Tongue (tissue), 3 donors: ENCODE data around the gene FES. TPM values are rescaled to one million over a fixed set of nuclear protein-coding genes. Genes with fewer than 3 reads are reported as not detected.

Source experiments
- DNase-seq: peaks from one replicate; pipeline ENCODE4 v3.0.0-alpha.2; 2015
- small RNA-seq: library from RNA; depleted of rRNA; stranded (forward); fragments of <200 nt; gene quantifications from one replicate; pipeline ENCODE3, GENCODE V24; 2014; ENCODE audit warnings: low replicate concordance
- total RNA-seq: library from RNA; depleted of rRNA; stranded (reverse); fragments of >200 nt; gene quantifications from one replicate; pipeline ENCODE4 v1.2.3, GENCODE V29; 2014

FES gene
- total RNA-seq, 1 donor from 2014 or later = 40.1 TPM

DNA sequence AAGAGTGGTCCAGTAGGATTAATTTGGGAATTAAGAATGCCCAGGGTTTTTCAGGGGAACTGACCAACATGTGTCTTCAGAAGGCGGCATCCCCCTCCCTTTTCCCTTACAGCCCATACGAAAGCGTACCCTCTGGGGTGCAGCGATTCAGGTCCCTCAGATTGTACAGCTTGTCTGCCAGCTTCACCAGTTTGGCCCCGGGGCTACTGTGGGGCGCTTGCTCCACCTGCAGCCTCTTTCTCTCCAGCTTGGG lies 47.2 kb downstream of the FES start:
- DNase-seq = no peak

DNA sequence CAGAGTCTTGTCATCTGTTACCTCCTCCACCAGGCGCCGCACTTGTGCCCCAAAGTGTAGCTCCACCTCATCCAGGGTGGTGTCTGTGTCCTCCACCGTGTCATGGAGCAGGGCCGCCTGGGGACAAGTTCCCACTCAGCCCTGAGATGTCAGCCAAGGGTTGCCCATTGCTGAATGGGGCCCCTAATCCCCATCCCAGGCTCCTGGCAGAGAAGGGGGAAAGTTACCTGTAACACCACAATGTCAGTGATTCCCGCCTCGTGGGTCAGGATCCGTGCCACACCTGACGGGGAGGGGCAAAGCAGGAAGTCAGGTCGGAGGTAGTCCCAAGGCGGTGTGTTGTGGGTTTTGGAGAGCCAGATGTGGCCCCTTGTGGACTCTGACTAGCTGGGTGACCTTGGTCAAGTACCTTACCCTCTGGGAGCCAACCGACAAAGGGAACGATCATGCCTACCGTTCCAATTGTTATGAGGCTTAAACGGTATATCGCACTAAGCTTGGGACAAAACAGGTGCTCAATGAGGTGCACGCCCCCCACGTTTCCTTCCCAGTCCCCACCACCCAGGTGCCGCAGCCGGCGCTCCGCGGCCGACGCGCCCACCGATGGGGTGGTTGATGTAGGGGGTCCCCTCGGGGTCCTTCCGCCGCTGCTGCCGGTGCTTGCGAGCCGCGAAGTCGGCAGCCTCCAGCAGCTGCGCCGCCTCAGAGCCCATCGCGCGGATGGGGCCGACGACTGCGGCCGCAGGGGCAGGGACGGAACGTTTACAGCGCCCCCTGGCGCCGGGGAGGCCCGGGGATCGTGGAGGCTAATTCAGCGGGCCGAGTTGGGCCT lies 47.7 kb downstream of the FES start, which contains the start of gene HDDC3:
TSS of gene HDDC3 (minus strand) at position 722 of the 832 bp plus-strand sequence. CDS start at position 713, 9 bp downstream.
- DNase-seq = peak; percentile 93

DNA sequence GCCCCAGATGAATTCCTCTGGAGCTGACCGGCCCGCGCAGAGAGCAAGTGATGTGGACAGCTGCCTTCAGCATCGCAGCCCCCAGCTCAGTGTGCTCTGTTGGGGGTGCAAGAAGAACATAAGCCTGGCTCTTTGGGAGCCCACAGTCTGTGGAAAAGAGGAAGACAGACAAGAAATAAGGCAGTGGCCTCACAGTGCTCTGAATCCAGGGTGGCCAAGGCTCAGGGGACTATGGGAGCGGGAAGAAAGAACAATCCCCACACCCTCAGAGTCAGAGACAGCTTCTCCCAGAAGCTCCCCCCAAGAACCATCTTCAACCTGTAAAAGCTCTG lies 48.3 kb downstream of the FES start:
- no peak for DNase-seq

DNA sequence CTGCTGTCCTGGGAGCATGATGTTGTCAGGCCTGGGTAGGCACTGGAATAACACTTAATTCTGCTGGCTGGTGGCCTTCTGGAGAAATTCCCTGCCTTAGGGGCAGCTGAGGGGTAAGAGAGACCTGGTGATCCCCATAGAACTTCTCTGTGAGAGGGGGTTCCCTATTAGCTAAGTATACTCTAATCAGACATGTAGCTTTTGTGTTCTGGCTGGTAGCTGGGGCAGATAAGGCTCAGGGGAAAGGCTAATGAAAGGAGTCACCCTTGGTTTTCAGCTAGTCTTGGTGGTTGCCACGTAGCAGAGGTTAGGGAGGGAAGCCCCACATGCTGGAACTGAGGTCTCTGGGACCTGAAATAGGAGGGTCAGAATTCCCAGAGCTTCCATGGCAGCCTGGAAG lies 49.0 kb downstream of the FES start:
- no peak for DNase-seq

DNA sequence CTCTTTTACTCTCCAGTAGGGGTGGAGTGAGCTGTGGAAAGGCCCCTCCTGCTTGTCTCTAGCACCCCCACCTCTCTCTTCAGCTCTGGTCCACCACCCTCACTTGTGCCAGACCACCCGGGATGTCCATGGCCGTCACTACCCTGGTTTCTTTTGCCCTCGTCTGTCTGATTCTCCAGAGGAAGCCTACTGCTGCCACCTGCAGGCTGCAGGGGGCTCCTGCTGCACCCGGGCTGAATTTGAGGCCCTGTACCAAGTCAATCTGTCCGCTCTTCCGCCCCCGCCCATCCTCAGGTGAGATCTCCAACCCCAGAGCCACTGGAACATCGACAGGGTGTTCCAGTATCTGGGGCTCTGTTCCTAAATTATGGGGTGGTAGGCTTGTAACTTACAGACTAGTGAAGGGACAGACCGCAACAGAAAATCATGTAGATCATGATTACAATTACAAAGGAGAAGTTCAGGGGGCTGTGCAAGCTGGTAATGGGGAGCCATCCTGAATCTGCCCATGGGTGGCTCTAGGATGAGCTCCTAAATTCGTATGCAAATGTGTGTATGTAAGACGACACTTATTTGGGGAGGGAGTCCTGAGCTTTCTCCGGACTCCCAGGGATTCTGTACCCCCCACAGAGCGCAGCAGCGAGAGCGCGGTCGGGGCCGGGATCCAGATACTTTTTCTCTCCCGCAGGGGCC lies 50.1 kb downstream of the FES start:
- DNase-seq = peak; percentile 90

DNA sequence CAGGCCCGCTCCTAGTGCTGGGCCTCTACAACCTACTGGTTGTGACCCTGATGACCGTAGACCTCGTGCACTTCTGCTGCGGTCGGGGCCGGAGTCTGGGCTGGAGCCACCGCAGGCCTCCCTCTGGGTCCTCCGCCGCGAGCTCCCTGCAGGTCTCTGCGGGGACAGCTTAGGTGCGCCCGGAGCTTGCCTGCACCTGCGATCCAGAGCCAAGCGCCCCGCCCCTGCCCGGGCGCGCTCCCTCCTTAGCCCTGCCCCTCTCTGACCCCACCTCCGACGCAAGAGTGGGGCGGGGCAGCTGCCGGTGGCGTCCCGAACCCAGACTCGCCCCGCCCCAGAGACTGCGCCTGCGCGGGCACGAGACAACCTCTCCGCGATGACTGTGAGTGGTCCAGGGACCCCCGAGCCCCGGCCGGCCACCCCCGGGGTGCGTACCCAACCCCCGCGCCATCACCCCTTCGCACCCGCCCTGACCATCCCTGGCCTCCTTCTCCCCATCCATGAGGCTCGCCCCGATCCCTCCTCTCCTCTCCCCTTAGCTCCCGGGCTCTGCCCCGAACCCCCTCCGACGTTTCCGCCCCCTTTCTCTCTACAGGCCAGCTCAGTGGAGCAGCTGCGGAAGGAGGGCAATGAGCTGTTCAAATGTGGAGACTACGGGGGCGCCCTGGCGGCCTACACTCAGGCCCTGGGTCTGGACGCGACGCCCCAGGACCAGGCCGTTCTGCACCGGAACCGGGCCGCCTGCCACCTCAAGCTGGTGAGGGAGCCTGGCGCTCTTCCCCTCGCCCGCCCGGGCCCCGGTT lies 50.8 kb downstream of the FES start, which contains the start of gene UNC45A:
TSS of gene UNC45A (plus strand) at position 337 of the 803 bp plus-strand sequence. CDS start at position 377, 40 bp downstream.
- peak; percentile 96 for DNase-seq

DNA sequence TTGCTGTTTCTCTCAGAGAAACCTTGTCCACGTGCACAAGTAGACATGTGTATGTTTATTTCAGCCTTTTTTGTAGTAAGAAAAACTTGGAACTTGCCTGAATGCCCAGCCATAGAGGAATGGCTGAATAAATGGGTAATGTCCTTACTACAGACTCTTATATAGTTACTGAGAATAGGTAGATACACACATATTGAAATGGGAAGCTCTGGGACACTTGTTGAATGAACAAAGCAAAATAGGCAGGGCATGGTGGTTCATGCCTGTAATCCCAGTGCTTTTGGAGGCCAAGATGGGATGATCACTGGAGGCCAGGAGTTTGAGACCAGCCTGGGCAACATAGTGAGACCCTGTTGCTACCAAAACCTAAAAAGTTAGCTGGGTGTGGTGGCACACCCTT lies 52.5 kb downstream of the FES start:
- DNase-seq = no peak

DNA sequence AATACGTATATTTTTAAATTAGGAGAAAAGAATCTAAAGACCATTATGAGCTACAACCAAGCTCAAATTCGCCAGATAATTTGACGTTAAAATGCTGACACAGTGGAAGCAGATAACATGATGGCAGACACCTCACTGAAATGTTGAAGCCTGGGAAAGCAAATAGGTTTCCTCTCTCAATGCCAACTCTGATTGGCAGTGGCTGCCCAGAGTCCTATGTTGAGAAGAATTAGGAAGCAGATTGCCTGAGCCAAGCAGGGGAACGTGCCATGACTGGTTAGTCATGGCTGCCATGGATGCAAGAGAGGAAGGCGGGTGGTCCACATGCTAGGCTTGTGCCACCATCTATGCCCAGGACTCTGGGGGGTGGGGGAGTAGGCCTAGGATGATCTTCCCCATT lies 54.0 kb downstream of the FES start:
- DNase-seq = no peak

DNA sequence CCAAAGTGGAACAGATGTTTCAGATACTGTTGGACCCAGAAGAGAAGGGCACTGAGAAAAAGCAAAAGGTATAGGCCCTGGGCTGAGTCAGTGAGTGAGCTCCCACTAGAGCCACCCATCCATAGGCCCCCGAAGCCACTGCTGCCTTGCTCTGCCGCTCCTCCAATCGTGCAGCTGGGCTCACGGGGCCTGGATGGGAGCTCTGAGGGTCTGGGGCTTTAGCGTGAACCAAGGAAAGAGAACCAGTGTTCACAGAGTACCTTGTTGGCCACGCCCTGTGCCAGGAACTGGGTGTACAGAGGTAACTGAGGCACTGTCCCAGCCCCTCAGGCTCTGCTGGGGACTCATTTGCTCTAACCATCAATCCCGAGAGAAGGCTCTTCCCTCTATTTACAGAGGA lies 55.5 kb downstream of the FES start:
- no peak for DNase-seq

DNA sequence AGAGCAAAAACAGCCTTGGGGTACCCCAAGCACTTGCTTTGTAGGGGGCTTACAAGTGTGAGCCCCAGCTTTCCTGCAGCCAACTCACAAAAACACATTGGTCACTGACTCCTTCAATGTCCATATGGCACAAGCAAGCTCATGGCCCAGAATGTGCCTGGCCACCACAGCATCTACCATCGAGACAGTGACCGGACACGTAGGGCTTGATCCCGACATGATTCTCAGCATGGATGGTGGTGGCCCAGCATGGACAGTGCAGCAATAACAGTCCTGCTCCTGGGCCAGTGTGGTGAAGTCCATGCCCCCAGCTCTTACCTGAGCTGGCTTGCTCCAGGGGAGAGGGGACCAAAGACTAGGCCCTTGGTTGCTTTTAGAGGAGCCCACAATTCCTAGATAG lies 56.7 kb downstream of the FES start:
- DNase-seq = no peak

DNA sequence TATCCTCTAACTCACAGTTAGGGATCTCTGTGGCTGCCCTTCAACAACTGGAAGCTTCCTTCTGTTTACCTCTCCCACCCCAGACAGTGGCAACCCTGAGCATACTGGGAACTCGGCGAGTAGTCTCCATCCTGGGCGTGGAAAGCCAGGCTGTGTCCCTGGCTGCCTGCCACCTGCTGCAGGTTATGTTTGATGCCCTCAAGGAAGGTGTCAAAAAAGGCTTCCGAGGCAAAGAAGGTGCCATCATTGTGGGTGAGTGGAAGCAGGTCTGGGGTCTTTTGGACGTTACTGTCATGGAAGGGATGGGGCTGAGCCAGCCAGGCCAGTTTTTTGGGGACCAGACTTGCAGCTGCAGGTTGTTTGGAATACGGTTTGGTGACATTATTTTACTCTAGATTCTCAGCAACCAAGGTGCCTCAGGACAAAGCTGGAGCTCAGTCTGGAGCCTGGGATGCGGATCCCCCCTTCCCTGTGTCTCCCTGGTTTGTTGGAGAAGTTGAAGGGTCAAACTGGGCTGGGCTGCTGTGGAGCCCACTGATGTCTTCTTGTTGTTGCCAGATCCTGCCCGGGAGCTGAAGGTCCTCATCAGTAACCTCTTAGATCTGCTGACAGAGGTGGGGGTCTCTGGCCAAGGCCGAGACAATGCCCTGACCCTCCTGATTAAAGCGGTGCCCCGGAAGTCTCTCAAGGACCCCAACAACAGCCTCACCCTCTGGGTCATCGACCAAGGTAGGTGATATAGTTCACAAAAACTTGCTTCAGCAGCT lies 58.2 kb downstream of the FES start:
- DNase-seq = no peak

DNA sequence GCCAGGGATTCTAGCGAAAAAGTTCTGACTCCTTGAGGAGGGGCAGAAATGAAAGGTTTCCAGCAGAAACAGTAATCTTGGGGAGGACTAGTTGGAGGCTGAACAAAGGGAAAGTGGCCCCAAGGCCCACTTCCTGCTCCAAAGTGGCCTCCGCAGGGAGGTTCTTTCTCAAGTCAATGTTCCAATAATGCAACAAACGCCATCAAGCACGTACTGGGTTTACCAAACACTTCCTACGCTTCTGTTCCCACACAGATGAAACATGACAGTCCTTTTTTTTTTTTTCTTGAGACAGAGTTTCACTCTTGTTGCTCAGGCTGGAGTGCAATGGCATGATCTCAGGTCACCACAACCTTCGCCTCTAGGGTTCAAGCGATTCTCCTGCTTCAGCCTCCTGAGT lies 60.8 kb downstream of the FES start:
- no peak for DNase-seq

Small RNA genes within 50 kb of the gene (small RNA-seq; reads per million reads assigned to genes)
- not detected for gene RN7SL363P

Other genes with a start within 250 kb of the FES start
- 7.3 TPM for gene BLM, start 167.2 kb upstream of the FES start, total RNA-seq
- 27.8 TPM for gene FURIN, start 15.9 kb upstream of the FES start, total RNA-seq
- gene MAN2A2, start 18.8 kb downstream of the FES start, total RNA-seq = 17.0 TPM
- 9.4 TPM for gene HDDC3, start 48.0 kb downstream of the FES start, total RNA-seq
- 51.6 TPM for gene UNC45A, start 50.8 kb downstream of the FES start, total RNA-seq
- gene RCCD1, start 70.4 kb downstream of the FES start, total RNA-seq = 21.3 TPM
- 62.7 TPM for gene PRC1, start 110.0 kb downstream of the FES start, total RNA-seq
- 11.0 TPM for gene VPS33B, start 138.1 kb downstream of the FES start, total RNA-seq
- gene SV2B, start 215.8 kb downstream of the FES start, total RNA-seq = 4.5 TPM